GM23338 (cell line): ENCODE measurements around the gene HTR7. TPM values are rescaled to one million over a fixed set of nuclear protein-coding genes. Genes with fewer than 3 reads are reported as not detected.

Experiments
- ATAC-seq: fragments of 200-7000 bp; cut with Tn5 transposase; 3 replicates; pipeline ENCODE4 v1.9.1; 2020
- DNase-seq: peaks from one replicate; pipeline ENCODE4 v3.0.0-alpha.2; 2015; ENCODE audit warnings: low spot score
- H2AFZ ChIP-seq: fragments of 200-600 bp; sonication (generic); 2 replicates; pipeline ENCODE4 v1.8.0; 2016; ENCODE audit warnings: antibody characterized with exemption, mild to moderate bottlenecking, moderate library complexity
- H3F3A ChIP-seq: fragments of 200-600 bp; sonication (generic); replicated peaks from 2 replicates; pipeline ENCODE4 v1.8.0; 2017; ENCODE audit warnings: antibody characterized with exemption, mixed run types, low read depth
- H3K27ac ChIP-seq: fragments of 200-600 bp; sonication (generic); 2 replicates; pipeline ENCODE4 v1.6.1; 2016; ENCODE audit warnings: low read depth
- H3K27me3 ChIP-seq: fragments of 200-600 bp; sonication (generic); 2 replicates; pipeline ENCODE4 v1.8.0; 2016; ENCODE audit warnings: mild to moderate bottlenecking, mixed run types, moderate library complexity; ENCODE audit not compliant: insufficient read depth
- H3K36me3 ChIP-seq: fragments of 200-600 bp; sonication (generic); 2 replicates; pipeline ENCODE4 v1.8.0; 2016; ENCODE audit warnings: mild to moderate bottlenecking; ENCODE audit not compliant: insufficient read depth
- H3K4me1 ChIP-seq: fragments of 200-600 bp; sonication (generic); 2 replicates; pipeline ENCODE4 v1.8.0; 2016; ENCODE audit warnings: mild to moderate bottlenecking, moderate library complexity; ENCODE audit not compliant: insufficient read depth
- H3K4me2 ChIP-seq: fragments of 200-600 bp; sonication (generic); 2 replicates; pipeline ENCODE4 v1.7.1; 2017; ENCODE audit warnings: mixed run types
- H3K4me3 ChIP-seq: fragments of 200-600 bp; sonication (generic); 2 replicates; pipeline ENCODE4 v1.6.1; 2016; ENCODE audit warnings: mixed run types
- H3K79me2 ChIP-seq: fragments of 200-600 bp; sonication (generic); replicated peaks from 2 replicates; pipeline ENCODE4 v1.8.0; 2017; ENCODE audit warnings: mild to moderate bottlenecking; ENCODE audit not compliant: insufficient read depth
- H3K9me2 ChIP-seq: fragments of 200-600 bp; sonication (generic); 2 replicates; pipeline ENCODE4 v1.8.0; 2017; ENCODE audit not compliant: insufficient read depth
- H4K20me1 ChIP-seq: fragments of 200-600 bp; sonication (generic); replicated peaks from 2 replicates; pipeline ENCODE4 v1.8.0; 2017; ENCODE audit warnings: mild to moderate bottlenecking; ENCODE audit not compliant: insufficient read depth
- H3K27ac Mint-ChIP-seq: 2 replicates; pipeline ENCODE4 v1.8.0; 2020; ENCODE audit warnings: inconsistent platforms, mild to moderate bottlenecking, moderate library complexity, mixed read lengths
- H3K27me3 Mint-ChIP-seq: 3 replicates; pipeline ENCODE4 v1.8.0; 2022; ENCODE audit warnings: low read depth, mild to moderate bottlenecking, moderate library complexity, mixed read lengths, inconsistent platforms; ENCODE audit not compliant: insufficient read depth, poor library complexity
- H3K36me3 Mint-ChIP-seq: 3 replicates; pipeline ENCODE4 v1.8.0; 2021; ENCODE audit warnings: low read depth, mild to moderate bottlenecking, inconsistent platforms, moderate library complexity, mixed read lengths
- H3K4me1 Mint-ChIP-seq: 3 replicates; pipeline ENCODE4 v1.8.0; 2020; ENCODE audit warnings: mild to moderate bottlenecking, inconsistent platforms, mixed read lengths
- H3K4me3 Mint-ChIP-seq: 3 replicates; pipeline ENCODE4 v1.8.0; 2021; ENCODE audit warnings: moderate library complexity, mild to moderate bottlenecking, inconsistent platforms, mixed read lengths
- H3K9me3 Mint-ChIP-seq: 3 replicates; pipeline ENCODE4 v1.8.0; 2020; ENCODE audit warnings: moderate library complexity, mild to moderate bottlenecking, inconsistent platforms, mixed read lengths
- CREB1 ChIP-seq: fragments of 250-450 bp; sonication (Bioruptor Pico); IDR thresholded peaks from 2 replicates; pipeline ENCODE4 v1.5.0; 2020; ENCODE audit warnings: low read depth, mild to moderate bottlenecking, moderate library complexity
- CTCF ChIP-seq, 2 experiments: fragments of 200-600 bp in 1 of 2; sonication (generic) in 1 of 2; conservative IDR thresholded peaks; 2 replicates each; pipeline versions ENCODE4 v1.5.1 to v1.6.1; 2016 to 2017; ENCODE audit warnings: antibody characterized with exemption in 2 of 2, low read depth in 2 of 2, mild to moderate bottlenecking in 2 of 2, moderate library complexity in 1 of 2
- ETS1 ChIP-seq: IDR thresholded peaks from 2 replicates; pipeline ENCODE4 v1.6.1; 2016; ENCODE audit warnings: antibody characterized with exemption
- EZH2 ChIP-seq: fragments of 200-600 bp; sonication (generic); IDR thresholded peaks from one replicate; pipeline ENCODE4 v1.8.0; 2017; ENCODE audit warnings: antibody characterized with exemption, mild to moderate bottlenecking, low read depth; ENCODE audit not compliant: unreplicated experiment
- EZH2phosphoT487 ChIP-seq: fragments of 200-600 bp; sonication (generic); IDR thresholded peaks from one replicate; pipeline ENCODE4 v1.8.1; 2018; ENCODE audit warnings: antibody characterized with exemption; ENCODE audit not compliant: unreplicated experiment
- JUNB ChIP-seq: IDR thresholded peaks from one replicate; pipeline ENCODE4 v1.6.1; 2016; ENCODE audit warnings: antibody characterized with exemption; ENCODE audit not compliant: unreplicated experiment
- NANOG ChIP-seq: IDR thresholded peaks from 2 replicates; pipeline ENCODE4 v1.6.1; 2016; ENCODE audit warnings: antibody characterized with exemption, borderline replicate concordance
- POLR2AphosphoS5 ChIP-seq: IDR thresholded peaks from 2 replicates; pipeline ENCODE4 v1.6.1; 2016; ENCODE audit warnings: antibody characterized with exemption, low read depth
- REST ChIP-seq: IDR thresholded peaks from one replicate; pipeline ENCODE4 v1.6.1; 2018; ENCODE audit warnings: antibody characterized with exemption; ENCODE audit not compliant: unreplicated experiment
- STAT1 ChIP-seq: IDR thresholded peaks from one replicate; pipeline ENCODE4 v1.6.1; 2016; ENCODE audit warnings: antibody characterized with exemption; ENCODE audit not compliant: unreplicated experiment
- ZNF114 ChIP-seq: fragments of 250-450 bp; sonication (Bioruptor Pico); IDR thresholded peaks from 2 replicates; pipeline ENCODE4 v1.5.0; 2020; ENCODE audit warnings: mild to moderate bottlenecking, moderate library complexity
- ZNF331 ChIP-seq: fragments of 250-450 bp; sonication (Bioruptor Pico); IDR thresholded peaks from 2 replicates; pipeline ENCODE4 v1.5.0; 2020; ENCODE audit warnings: low read depth, mild to moderate bottlenecking, moderate library complexity
- ZNF462 ChIP-seq: fragments of 250-450 bp; sonication (Bioruptor Pico); IDR thresholded peaks from 2 replicates; pipeline ENCODE4 v1.5.0; 2020; ENCODE audit warnings: mild to moderate bottlenecking, moderate library complexity
- polyA plus RNA-seq: library from polyadenylated mRNA; unstranded; fragments of >200 nt; fragmentation: Nextera tagmentation; extraction: Ambion mirVana; gene quantifications from 2 replicates; pipeline ENCODE4 v1.2.1, GENCODE V29; 2016
- total RNA-seq: library from RNA; depleted of rRNA; stranded (reverse); fragments of >200 nt; shearing (Covaris generic); gene quantifications from 2 replicates; pipeline ENCODE4 v1.2.3, GENCODE V29; 2014

The HTR7 gene
- total and polyA plus RNA-seq, 2 experiments from 2014 or later: 7.0 to 42.2 TPM

GRCh38 chr10:90906596-90906995, 48.8 kb upstream of the HTR7 start:
- H3K36me3 ChIP-seq: no peaks in the 10 kb centered on the region
- Mint-ChIP-seq H3K9me3 (peaks cover 17% of the 10 kb centered on the region; the same call in 2 of the 3 replicates), H3K4me1 (no peaks in the 10 kb centered on the region; the same call in 2 of the 3 replicates), H3K4me3 (no peak overlapping the region), H3K27ac (no peak overlapping the region), H3K36me3 (peaks cover 28% of the 10 kb centered on the region; the same call in 2 of the 3 replicates), H3K27me3 (peaks cover 12% of the 10 kb centered on the region)
- no peak for TF ChIP-seq STAT1
- no peak for TF ChIP-seq JUNB
- no peak for TF ChIP-seq ZNF331
- TF ChIP-seq EZH2phosphoT487: no peak
- TF ChIP-seq REST: no peak
- TF ChIP-seq CREB1: no peak
- no peak for TF ChIP-seq POLR2AphosphoS5
- TF ChIP-seq EZH2: no peak
- TF ChIP-seq ZNF462 (CRISPR knock-in tag): no peak
- no peak for TF ChIP-seq ZNF114 (CRISPR knock-in tag)
- no peak for TF ChIP-seq CTCF (conservative IDR thresholded peaks at IDR 0.05; ENCODE audit: low read depth in 2 of 2)
- no peak for TF ChIP-seq ETS1
- TF ChIP-seq NANOG: no peak
- DNase-seq: no peak
- H3F3A ChIP-seq: no peaks in the 10 kb centered on the region
- H3K79me2 ChIP-seq: no peaks in the 10 kb centered on the region
- H4K20me1 ChIP-seq: no peaks in the 10 kb centered on the region
- H3K4me3 ChIP-seq: no peak overlapping the region
- peaks cover 12% of the 10 kb centered on the region; the same call in 1 of the 2 replicates for H3K27me3 ChIP-seq
- no peak for ATAC-seq
- no peaks in the 10 kb centered on the region for H3K9me2 ChIP-seq
- H3K4me1 ChIP-seq: no peaks in the 10 kb centered on the region
- H2AFZ ChIP-seq: no peak overlapping the region
- H3K27ac ChIP-seq: no peak overlapping the region
- H3K4me2 ChIP-seq: no peak overlapping the region
